CD4-positive, alpha-beta T cell treated with Interferon gamma for 1 hour (primary cell): ENCODE data around the gene FAM20C.

ENCODE experiments used
- DNase-seq: peaks from one replicate; pipeline ENCODE4 v3.0.0-alpha.2; 2020

FAM20C gene

DNA sequence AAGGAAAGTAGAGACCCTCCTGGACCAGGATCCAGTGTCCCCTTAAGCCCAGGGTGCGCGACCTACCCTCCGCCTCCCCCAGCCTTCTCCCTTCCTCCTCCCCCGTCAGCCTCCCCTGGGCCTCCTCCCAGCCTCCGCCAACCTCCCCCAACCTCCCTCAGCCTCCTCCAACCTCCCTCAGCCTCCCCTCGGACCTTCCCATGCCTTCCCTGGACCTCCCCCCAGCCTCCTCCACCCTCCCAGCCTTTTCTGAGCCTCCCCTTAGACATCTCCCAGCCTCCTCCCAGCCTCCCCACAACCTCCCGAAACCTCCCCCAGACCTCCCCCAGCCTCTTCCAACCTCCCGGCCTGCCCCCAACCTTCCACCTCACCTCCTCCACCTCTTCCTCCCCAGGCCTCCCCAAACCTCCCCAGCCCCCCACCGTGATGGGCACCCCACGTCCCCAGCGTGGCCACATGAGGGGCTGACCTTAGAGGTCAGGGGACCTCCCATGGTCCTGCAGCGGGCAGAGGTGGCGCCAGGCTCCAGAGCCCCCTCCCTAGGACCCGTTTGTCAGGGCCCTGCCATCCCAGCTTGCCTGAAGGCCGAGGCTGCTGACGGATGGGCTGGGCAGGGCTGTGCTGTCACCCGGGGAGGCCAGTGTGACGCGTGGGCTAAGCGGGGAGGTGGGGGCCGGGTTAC, 18.8 kb downstream of the FAM20C start:
- no peak for DNase-seq

DNA sequence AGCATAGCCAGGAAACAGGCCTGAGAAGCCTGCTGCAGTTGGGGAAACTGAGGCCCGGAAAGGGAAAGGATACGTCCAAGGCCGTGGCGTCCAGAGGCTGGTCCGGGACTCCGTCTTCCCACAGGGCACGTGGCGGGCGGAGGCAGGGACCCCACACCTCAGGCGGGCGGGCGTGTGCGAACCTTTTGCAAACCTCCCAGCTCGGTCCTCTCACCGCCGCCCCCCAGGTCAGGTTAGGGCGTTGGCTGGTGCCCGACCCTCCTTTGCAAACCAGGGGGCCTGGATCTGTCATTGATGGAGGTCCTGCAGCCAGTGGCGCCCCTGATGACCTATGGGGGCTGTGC, 19.3 kb downstream of the FAM20C start:
- DNase-seq = no peak

DNA sequence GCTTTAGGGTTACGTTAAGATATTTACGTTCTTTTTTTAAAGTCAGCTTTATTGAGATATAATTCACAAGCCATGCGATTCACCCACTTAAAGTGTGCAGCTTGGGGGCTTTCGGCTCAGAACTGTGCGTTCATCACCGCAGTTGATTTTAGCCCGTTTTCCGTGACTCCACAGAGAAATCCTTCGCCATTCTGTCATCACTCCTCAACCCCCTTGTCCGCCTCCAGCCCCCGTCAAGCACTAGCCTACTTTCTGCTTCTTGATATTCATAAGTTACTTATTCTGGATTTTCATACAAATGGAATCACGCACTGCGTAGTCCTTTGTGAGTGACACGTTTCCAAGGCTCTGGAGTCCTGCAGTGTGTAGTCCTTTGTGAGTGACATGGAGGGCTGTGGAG, 20.4 kb downstream of the FAM20C start:
- no peak for DNase-seq

DNA sequence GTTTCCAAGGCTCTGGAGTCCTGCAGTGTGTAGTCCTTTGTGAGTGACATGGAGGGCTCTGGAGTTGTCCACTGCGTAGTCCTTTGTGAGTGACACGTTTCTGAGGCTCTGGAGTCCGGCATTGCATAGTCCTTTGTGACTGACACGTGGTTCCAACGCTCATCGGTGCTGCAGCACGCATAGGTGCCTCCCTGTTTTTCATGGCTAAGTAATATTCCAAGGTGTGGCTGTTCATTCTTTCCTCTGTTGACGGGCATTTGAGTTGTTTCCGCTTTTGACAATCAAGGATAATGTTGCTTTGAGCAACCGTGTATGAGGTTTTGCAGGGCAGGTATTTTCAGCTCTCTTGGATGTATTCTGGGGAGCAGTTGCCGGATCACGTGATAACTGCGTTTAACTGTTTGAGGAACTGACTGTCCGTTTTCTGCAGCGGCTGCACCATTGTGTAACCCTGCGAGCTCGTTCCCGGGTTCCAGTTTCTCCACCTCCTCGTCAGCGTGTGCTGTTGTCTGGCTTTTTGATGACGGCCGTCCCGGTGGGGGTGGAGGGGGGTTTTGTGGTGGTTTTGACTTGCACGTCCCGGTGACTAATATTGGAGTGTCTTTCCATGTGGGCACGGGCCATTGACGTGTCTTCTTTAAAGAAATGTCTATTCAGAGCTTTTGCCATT, 21.1 kb downstream of the FAM20C start:
- no peak for DNase-seq

DNA sequence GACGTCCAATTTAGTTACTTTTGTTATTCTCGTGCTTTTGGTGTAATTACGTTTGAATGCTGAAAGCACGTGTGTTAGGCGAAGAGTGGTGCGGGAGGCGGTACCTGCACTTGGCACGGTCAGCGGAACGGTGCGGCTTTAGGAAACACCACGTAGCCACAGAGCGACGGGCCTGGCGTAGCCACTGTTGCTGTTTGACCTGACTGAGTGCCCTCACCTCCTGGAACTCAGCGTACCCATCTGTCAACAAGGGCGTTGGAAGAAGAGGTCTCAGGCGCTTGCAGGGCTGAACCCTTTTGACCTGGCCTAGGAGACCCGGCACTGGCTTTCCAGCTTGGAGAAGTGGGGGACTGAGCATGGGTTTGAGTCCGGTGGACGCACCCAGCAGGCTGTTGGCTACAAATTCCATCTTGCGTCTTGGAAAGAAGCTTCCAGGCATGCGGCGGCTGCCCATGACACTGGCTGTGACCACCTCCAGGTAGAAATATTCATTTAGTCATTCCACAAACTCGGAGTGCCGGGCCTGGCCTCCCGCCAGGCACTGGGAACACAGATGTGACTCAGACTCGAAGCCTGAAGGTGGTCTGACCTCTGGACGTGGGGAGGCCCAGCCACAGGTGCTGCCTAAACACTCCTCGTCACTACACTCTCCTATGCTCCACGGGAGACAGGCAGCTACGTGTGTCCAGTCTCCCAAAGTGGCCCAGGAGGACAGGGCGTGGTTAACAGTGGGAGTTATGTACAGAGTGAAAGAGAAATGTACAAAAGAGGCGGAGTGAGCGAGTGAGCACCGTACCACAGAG, 22.2 kb downstream of the FAM20C start:
- no peak for DNase-seq

DNA sequence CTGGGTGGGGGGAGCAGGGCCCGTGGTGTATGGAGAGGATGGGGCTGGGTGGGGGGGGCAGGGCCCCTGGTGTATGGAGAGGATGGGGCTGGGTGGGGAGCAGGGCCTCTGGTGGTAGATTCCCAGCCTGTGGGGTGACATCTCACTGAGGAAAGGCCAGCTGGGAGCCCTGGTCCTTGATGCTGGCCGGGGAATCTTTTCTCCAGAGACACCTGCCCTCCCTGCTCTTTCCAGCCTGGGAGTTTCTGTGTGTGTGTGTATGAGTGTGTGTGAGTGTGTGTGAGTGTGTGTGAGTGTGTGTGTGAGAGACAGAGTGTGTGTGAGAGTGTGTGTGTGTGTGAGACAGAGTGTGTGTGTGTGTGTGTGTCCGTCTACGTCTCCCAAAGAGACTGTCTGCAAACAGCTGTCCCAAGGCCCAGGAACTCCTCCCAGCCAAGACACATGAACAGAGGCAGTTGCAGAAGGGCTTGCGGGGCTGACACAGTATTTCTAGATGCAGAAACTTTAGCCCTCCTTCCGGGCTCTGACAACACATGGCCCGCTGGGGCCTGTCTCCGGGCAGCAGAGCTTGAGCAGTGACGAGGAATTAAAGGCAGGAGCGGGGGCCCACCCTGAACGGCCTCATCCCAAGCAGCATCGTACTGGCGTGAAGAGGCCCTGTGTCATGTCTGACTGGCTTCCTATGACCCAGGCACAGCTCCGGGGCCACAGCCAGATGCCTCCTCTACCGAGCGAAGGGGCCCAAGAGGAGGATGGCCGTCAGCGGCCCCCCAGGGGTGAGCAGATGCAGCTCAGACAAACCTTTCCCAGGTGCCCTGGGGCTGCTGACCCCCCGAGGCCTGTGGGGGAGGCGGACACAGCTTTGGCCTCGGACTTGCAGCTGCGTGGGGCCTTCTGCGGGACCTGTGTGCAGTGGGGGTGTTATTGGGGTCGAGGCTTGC, 24.3 kb downstream of the FAM20C start:
- DNase-seq = no peak

DNA sequence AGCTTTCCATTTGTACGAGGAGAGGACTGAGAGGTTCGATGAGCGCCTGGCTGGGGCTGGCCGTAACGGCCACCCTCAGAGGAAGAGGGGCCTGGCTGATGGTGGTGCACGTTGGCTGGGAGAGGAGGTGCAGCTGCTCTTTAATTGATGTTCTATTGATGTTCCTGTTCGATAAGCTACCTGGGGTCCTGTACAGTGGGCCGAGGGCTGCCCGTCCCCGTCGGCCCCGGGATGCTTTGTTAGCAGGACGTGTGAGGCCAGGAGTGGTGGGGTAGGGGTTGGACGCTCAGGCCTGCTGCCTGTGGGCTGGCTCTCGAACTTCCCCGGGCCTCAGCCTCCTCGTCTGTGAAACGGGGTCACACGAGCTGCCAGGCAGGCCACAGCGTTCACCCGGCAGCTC, 25.4 kb downstream of the FAM20C start:
- DNase-seq = no peak

DNA sequence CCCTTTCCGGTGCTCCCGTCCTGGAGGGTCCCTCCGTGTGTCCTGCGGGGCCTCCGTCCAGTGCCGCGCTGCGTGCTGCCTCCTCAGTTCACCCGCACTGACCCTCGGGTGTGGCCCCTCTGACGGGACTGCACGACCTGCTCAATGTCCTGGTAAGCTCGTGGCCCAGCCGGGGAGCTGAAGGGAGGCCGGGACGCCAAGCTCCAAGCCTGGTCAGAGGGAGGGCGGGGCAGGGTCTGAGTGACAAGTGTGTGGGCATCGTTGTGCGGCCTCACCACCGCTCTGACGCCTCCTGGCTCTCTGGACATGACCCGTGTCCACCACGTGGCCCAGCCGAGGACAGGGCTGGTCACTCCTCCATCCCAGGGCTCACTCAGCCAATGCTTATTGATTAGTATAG, 25.9 kb downstream of the FAM20C start:
- no peak for DNase-seq

DNA sequence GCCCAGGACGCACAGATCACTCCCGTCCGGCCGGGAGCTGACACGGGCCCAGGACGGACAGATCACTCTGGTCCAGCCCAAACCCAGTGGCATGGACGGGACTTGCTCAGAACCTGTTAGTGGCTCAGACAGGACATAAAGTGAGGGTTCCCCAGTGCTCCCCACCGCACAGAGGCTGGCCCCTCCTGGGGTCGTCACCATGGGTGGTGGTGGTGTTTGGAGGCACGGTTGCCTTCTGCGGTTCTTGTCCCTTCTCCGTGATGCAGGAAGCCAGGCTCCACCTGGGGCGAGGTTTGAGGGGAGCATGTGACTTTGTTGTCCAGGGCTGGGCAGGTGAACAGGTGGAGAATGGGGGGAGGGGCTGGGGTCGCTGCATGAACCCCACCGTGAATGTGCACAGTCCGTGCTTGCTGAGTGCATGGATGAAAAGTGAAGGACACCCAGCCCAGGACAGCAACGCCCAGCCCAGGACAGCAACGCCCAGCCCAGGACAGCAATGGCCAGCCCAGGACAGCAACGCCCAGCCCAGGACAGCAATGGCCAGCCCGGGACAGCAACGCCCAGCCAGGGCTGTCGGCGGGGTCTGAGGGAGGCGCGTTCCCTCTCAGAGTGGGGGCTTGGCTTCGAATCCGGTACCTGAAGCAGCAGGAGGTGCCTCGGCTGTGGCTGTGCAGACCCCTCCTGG, 26.7 kb downstream of the FAM20C start:
- DNase-seq = no peak

DNA sequence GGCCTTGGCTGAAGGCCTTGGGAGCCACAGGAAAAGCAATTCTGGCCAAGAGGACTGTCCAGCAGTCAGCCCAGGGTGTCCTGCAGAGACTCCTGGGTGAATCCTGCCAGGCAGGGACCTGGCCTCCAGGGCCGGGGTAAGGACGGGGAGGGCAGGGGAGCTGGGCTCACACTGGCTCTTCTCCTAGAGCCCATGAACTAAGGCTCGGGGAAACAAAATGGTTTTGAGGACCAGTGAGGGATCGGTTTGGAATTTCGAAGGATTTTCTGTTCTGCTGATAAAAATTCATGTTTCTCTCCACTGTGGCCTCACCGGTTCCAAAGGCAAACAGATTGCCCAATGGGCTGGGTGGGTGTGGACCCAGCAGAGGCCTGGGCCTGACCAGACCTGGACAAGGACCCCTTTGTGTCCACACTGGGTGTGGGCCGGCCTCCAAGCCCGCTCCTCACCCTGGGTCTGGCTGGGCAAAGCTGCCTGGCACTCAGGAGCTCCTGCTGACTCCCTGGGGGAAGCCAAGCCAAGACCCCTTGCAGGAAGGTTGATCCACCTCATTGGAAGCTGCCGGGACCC, 27.3 kb downstream of the FAM20C start:
- no peak for DNase-seq

DNA sequence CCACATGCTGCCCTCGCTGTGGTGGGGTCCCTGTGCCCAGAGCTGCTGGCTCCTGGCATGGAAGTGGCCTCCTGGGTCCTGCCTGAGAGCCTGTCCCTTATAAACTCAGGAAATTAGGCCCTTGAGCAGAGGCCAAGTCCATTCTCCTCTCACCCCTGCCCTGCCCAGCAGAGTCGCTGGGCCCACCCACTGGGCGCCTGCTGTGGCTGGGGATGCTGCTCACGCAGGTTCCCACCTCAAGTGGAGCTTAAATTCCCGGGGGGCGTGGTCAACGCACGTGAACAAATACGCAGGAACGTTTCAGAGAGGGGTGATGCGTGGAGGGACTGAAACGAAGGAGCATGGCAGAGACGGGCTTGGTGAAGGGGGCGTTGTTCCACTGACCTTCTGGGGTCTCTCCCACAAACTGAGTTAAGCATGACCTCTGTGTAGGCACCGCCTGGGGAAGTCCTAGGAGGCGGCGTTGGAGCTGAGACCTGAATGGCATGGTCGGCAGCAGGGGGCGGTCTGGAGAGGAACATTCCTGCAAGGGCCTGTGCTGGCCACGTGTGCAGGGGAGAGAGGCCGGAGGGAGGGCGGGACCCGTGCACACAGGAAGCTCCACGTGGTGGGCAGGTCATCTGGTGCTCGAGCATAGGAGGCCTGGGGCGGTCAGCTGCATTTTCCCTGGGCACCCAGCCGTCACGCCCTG, 27.9 kb downstream of the FAM20C start:
- no peak for DNase-seq

DNA sequence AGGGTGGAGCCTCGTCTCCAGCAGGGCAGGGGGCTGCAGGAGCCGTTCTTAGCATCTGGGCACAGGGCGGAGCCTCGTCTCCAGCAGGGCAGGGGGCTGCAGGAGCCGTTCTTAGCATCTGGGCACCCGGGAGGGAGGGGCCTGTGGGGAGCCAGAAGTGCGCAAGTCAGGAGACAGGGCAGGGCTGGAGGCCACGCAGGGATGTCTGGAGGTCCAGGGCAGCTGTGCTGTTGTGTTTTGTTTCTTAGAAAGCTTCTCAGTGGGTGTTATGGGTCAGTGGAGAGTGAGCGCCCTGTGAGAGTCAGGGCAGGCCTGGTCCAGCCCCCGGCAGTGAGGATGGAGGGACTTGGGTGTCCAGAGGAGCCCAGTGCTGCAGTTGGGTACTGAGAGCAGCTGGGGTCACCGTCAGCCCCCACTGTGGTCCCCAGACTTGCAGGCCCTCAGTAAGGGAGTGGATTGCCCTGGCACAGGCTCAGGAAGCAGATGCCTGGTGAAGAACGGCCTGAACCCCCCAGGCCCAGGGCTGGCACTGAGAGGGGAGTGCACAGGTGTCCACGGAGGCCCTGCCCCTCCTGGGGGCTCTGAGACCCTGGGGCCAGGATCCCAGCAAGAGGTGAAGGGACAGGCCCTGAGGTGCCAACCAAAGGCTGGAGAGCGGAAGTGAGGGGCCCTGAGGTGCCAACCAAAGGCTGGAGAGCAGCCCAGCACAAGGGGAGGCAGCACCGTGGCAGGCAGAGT, 29.8 kb downstream of the FAM20C start:
- no peak for DNase-seq

DNA sequence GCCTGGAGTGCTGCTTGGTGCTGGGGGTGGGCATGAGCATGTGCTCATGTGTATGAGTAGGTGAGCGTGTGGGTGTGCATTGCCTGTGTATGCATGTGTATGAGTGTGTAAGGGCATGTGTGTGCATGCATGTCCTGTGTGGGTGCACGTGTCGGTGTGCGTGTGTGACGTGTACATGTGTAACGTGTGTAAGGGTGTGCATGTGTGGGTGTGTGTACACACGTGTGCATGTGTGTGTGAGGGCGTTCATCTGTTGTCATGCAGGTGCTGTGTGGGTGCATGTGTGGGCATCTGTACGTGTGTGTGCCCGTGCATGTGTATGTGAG, 30.3 kb downstream of the FAM20C start:
- no peak for DNase-seq

DNA sequence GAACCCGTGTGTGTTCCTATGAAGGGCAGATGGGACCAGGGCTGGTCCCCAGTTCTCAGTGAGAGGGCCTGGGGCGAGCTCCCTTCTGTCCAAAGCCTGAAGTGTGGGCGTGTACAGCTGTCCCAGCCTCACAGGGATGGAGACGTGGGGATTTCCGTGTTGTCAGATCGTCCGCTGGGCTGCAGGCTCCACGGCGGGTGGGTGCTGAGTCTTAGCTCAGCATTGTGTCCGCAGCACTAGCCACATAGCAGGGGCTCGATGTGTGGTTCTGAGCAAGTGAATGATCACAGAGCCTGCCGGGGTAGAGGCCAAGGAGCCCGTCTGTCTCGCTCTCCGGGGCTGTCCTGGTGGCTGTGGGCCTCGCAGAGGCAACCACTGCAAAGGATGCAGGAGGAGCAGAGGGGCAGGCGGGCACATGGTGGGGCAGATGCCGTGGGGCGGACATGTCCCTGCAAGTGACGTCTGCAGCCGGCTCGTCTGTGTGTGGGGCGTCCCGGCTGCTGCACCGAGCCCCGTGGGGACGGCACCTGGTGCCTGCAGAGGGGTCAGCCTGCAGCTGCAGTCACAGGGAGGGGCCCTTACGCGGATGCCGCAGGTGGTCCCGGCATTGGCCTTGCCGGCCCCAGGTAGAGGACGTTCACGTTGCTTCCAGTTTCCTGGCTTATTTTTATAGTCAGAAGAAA, 30.9 kb downstream of the FAM20C start:
- DNase-seq = no peak

DNA sequence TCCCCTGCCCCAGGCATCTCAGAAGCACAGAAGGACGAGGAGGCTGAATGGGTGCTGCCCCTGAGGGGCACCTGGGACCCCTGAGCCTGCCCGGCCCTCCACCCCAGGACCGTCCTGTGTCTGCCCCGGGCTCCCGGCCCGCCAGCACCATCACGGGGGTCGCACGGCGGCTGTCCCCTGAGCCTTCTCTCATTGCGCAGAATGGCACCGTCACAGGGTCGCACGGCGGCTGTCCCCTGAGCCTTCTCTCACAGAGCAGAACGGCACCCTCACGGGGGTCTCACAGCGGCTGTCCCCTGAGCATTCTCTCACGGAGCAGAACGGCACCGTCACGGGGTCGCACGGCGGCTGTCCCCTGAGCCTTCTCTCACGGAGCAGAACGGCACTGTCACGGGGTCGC, 31.5 kb downstream of the FAM20C start:
- no peak for DNase-seq

DNA sequence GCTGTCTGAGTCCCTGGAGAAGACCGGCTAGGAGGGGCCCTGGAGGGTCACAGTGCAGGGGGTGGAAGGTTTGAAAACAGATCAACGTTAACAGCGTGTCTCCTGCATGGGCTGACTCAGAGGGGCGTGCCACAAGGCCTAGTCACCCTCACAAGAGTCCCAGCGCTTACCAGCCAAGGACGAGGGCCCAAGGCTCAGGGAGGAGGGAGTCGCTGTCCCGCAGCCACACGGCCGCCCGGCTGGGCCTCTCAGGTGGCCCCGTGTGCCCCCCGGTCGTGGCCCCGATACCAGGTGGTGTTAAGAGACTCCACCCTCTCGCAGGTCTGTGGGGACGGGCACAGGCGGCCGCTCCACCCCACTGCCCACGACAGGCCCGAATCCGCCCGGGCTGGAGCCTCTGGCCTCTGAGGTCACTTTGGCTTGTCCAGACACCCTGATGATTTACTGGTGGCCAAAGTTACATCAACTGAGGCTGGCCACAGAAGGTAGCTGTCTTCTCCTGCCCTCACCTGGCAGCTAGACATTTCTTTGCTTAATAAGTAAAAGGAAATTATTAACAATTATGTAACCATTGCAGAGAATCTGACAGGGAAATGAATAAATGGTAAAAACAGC, 34.0 kb downstream of the FAM20C start:
- no peak for DNase-seq

DNA sequence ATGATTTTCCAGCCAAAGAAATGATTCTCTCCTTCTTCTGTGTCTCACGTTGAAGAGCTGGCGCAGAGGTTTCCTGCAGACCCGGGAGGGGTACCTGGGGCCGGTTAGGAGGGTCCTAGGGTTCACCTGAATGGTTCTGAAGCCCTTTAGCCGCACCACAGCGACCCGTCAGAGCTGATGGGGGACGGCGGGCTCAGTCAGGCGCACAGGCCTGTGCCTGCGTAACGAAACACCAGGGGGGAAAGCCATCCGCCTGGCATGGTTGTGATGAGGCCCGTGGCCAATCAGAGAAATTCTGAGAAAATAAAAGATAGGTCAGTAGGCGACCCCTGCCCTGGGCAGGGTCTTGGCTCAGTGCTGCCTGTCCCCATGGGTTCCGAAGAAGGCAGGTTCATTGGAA, 35.6 kb downstream of the FAM20C start:
- DNase-seq = no peak

DNA sequence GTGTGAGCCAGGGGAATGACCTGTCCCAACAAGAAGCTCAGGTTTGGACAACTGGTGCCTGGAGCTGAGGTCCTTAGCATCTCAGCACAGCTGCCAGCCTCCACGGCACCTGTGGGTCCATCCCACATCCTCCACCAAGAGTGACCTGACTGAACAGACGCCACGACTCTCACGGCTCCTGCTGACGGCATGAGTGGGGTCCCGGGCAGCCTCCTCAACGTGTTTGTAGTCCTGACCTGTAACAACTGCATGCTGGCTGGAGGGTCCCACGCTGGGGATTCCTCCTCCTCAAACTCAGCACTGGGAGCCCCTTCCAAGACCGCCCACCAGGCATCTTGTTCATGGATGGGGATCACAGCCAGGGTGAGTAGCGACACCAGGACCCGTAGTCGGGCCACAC, 36.2 kb downstream of the FAM20C start:
- DNase-seq = no peak

DNA sequence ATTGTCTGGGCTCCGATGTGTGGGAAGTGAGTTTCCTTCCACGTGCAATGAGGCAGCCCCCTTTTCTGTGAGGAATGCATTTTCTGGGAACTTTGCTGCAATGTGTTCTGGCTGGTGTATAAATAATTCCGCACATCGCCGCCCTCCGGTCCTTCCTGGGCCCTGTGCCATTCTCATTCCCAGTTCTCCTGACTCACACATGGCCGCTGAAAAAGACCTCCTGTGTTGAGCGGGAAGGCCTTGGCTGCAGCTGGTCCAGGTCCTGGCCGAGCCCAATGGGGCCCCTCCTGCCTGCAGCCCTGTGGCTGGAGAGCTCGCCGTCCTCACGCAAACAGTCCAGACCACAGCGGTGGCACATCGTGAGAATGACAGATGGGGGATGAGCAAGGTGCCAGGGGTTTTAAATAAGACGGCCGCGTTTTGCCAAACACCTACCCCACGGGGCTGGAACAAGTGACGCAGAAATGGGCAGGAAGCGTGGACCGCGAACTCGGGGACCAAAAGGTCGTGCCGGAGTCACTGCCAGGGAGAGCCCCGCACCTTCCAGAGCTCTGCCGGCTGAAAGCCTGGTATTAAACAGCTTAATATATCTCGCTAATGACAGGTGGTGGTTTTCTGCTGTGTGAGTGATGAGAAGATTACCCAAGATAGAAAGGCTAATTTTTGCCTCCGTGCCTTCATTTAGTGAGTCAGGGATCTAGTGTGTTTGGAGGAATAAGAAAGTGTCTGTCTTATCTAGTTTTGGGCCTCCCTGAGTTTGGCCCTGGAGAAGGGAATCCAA, 37.0 kb downstream of the FAM20C start:
- DNase-seq = no peak
